Thyroid gland (tissue), 4 donors: ENCODE results near the gene RTL1.

Source experiments
- CTCF ChIP-seq, 6 experiments: fragments of 200-600 bp in 3 of 6; fragments of 450-650 bp in 3 of 6; sonication (generic) in 3 of 6; IDR thresholded peaks; one replicate each; pipeline ENCODE4 v1.5.1; 2016 to 2019; ENCODE audit warnings: antibody characterized with exemption in 6 of 6, mild to moderate bottlenecking in 2 of 6, inconsistent platforms in 1 of 6, moderate library complexity in 1 of 6
- POLR2A ChIP-seq, 2 donors: fragments of 450-650 bp; IDR thresholded peaks; one replicate each; pipeline ENCODE4 v1.6.1; 2017; ENCODE audit warnings: antibody characterized with exemption in 2 of 2, mild to moderate bottlenecking in 2 of 2, moderate library complexity in 1 of 2

GRCh38 chr14:100860556-100861187 is 42.9 kb downstream of the RTL1 start:
- TF ChIP-seq POLR2A (IDR thresholded peaks at IDR 0.05) (no peak), CTCF (IDR thresholded peaks at IDR 0.05) (no peak)
